Astrocyte of the spinal cord (primary cell): ENCODE data around the gene RHOH.

Experiments used
- DNase-seq: peaks from one replicate; pipeline ENCODE4 v3.0.0; 2011; ENCODE audit warnings: low read depth, low spot score
- H3K4me3 ChIP-seq: 2 replicates; pipeline ENCODE4 v1.5.1; 2011; ENCODE audit warnings: low read depth, mild to moderate bottlenecking, low read length, moderate library complexity
- in situ Hi-C: cut with HindIII; loops from 2 replicates; pipeline ENCODE4 v1.10.0; 2017; ENCODE audit warnings: low sequenced_read_pairs
- TF ChIP-seq, protein P1 (sequence below): IDR thresholded peaks from 2 replicates; pipeline ENCODE4 v1.5.1; 2012; ENCODE audit warnings: low read depth, mild to moderate bottlenecking, low read length, inconsistent platforms

Gene RHOH

DNA sequence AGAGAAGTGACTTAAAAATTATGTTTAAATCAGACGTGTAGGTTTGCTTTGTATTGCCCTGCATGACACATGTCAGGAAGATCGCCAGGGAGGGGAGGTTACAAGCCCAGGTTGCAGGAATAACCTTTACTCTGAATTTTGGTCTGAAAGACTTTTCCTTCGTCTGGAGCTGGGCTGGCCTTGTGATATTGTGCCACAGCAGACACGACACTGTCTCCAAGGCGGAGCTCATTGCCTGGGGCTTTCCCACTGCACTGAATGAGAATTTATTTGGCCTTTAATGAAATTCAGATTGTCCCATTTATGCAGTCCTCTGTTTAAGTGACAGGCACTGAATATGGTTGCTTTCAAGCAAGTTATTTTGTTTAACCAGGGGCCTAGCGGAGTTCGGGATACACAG is 45.1 kb downstream of the RHOH start:
- DNase-seq = no peak
- in situ Hi-C loops = no loop called here
- TF ChIP-seq, protein P1, sequence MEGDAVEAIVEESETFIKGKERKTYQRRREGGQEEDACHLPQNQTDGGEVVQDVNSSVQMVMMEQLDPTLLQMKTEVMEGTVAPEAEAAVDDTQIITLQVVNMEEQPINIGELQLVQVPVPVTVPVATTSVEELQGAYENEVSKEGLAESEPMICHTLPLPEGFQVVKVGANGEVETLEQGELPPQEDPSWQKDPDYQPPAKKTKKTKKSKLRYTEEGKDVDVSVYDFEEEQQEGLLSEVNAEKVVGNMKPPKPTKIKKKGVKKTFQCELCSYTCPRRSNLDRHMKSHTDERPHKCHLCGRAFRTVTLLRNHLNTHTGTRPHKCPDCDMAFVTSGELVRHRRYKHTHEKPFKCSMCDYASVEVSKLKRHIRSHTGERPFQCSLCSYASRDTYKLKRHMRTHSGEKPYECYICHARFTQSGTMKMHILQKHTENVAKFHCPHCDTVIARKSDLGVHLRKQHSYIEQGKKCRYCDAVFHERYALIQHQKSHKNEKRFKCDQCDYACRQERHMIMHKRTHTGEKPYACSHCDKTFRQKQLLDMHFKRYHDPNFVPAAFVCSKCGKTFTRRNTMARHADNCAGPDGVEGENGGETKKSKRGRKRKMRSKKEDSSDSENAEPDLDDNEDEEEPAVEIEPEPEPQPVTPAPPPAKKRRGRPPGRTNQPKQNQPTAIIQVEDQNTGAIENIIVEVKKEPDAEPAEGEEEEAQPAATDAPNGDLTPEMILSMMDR = no peak
- no peak overlapping the region for H3K4me3 ChIP-seq

DNA sequence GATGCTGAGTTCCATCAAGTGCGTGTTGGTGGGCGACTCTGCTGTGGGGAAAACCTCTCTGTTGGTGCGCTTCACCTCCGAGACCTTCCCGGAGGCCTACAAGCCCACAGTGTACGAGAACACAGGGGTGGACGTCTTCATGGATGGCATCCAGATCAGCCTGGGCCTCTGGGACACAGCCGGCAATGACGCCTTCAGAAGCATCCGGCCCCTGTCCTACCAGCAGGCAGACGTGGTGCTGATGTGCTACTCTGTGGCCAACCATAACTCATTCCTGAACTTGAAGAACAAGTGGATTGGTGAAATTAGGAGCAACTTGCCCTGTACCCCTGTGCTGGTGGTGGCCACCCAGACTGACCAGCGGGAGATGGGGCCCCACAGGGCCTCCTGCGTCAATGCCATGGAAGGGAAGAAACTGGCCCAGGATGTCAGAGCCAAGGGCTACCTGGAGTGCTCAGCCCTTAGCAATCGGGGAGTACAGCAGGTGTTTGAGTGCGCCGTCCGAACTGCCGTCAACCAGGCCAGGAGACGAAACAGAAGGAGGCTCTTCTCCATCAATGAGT is 46.6 kb downstream of the RHOH start:
- no peak overlapping the region for H3K4me3 ChIP-seq
- TF ChIP-seq, protein P1 = no peak
- in situ Hi-C loops = no loop called here
- no peak for DNase-seq

DNA sequence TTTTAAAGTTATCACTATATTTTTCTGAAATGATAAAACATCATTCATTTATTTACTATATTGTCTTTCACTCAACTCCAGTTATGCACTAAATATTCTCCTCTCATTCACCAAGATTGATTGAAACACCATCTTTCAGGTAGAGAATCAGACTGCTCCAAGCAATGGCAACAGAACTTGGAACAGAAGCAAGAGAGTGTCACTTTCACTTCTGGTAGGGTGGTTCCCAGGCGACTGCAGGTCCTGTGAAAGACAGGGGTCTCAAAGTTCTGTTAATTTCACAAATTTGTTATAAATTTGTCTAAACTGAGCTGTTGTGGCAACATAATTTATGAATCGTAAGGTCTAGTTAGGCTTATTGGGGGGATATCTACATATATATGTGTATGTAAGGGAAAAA is 47.8 kb downstream of the RHOH start:
- in situ Hi-C loops = no loop called here
- DNase-seq = no peak
- TF ChIP-seq, protein P1 = no peak

DNA sequence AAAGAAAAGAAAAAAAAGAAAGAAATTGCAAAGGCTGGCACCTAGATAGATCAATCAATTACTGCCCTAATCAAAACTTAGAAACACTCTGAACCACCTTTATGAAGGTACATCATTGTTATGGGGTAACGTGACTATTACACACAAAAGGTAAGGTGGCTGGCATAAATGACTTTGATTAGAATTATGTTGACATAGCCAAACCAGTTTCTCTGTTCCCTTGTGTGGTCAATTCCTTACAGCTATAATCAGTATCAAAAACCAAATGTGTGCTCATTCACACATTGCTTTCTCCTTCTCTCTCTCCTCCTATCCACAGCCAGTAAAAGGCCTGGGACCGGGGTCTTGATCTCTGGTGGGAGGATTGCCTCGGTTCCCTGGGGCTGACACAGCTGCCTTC is 48.7 kb downstream of the RHOH start:
- in situ Hi-C loops = no loop called here
- DNase-seq = no peak
- H3K4me3 ChIP-seq = no peak overlapping the region
- TF ChIP-seq, protein P1 = no peak

More for the DNA sequence above, 47.8 kb downstream of the RHOH start:
- no peak overlapping the region for H3K4me3 ChIP-seq

DNA sequence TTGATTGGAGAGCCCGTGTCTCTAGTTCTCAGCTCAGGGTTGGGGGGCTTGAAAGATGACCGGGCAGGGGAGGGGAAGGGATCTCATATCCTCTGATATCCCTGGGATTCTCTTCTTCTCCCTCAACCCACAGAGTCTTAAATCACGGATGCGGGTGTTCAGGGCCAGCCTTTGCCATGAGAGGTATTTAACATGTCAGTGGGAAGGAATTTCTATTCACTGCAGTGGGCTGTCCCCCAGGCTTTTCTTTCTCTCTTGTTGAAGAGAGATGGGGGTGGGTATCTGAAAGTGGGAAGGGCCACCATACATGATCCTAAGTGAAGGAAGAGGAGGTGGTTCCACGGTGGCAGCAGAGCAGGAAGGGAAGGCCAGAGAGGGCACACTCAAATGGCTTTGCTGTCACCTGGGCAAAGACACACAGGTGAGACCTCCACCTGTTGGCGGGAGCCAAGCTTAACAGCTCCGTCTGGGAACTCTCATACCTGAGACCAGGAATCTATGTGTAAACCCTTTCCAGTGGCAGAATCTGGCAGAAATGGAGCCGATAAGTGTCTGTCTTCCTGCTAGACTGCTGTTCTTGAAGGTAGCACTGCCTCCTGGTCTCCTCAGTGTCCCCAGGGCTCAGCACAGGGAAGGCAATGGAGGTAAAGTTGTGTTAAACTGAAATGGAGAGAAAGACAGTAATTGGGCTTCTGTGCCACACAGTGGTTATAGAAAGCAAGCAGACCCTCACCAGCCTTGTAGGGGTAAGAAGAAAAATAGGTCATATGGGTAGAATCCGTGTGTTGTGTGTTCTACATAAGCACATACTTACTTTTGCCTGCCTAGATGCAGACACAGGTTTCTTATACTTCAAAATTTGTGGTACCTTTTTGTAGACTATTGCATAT is 49.4 kb downstream of the RHOH start:
- in situ Hi-C loops = no loop called here
- no peak for DNase-seq
- no peak overlapping the region for H3K4me3 ChIP-seq
- TF ChIP-seq, protein P1 = no peak

DNA sequence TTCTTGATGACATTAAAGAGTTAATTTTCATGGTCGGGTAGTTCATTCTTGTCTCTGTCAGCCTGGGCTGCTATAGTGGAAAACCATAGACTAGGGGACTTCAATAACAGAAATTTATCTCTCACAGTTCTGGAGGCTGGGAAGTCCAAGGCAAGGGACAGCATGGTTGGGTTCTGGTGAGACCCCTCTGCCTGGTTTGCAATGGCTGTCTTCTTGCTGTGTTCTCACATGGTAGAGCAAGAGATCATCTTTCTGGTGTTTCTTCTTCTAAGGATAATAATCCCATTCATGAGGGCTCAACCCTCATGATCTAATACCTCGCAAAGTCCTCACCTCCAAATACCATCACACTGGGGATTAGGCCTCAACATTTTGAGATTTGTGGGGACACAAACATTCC is 50.1 kb downstream of the RHOH start:
- no peak overlapping the region for H3K4me3 ChIP-seq
- DNase-seq = no peak
- in situ Hi-C loops = no loop called here
- TF ChIP-seq, protein P1 = no peak
